HG03025 (cell line): Measurements from ENCODE around the gene JARID2.

Experiments
- ATAC-seq: cut with Tn5 transposase; IDR thresholded peaks from one replicate; pipeline ENCODE4 v1.9.1; 2021; ENCODE audit warnings: mild to moderate bottlenecking, moderate library complexity; ENCODE audit not compliant: unreplicated experiment, low FRiP score

Gene JARID2

GRCh38 chr6:15389765-15390723 lies 144.2 kb downstream of the JARID2 start:
- no peak for ATAC-seq

DNA sequence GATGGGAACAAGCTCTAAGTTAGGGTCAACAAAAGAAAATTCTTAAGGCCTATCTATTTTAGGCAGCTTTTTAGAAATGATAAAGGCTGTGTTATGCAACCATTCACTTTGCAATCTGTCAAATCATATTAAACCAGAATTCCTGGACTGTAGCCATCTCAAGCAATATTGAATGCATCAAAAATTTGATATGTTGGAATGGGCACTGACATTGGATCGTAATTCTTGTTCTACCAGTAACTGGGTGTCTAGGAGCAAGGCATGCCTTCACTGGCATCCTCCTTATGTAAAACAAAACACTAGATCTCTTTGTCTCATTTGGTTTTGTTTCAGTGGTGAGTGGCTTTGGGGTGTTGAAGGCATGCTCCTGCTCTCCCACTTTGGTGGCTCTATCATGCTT lies 145.6 kb downstream of the JARID2 start:
- ATAC-seq = no peak

DNA sequence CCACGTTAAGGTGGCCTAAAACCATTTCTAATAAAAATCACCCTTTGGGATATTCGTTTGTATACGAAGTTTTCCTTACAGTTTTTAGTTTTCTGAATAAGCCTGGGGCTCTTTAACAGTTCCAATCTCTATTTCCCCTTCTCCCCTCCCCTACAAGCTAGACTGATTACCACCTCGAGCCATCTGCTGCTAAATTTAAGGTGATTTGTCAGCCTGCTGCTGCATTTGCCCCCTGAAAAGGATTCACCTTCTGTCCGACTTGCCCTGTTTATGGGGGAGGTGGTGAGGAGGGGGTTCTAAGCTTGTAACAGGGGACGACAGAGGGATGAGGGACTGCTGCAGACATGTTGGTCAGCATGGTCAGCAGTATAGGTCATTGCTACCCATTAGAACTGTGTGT lies 146.3 kb downstream of the JARID2 start:
- ATAC-seq = no peak

DNA sequence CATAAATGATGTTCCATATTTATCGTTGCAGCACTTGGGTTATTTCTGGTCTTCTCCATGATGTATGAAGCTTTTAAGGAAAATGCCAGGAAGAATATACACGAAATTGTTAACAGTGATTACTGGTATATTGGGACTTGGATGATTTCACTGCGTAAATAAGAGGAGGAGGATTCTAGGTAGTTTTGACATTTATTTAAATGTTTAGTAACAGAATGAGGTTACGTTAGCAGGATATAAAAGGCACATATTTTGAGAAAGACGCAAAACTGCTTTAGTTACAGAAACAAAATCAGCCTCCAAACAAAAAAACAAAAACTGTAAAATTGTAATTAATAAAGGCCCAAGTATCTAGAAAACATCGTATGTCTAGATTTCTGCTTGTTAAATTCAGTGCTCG lies 147.7 kb downstream of the JARID2 start:
- ATAC-seq = no peak

- no peak for ATAC-seq
These were observed 149.2 kb downstream of the JARID2 start for GRCh38 chr6:15395087-15395486.

DNA sequence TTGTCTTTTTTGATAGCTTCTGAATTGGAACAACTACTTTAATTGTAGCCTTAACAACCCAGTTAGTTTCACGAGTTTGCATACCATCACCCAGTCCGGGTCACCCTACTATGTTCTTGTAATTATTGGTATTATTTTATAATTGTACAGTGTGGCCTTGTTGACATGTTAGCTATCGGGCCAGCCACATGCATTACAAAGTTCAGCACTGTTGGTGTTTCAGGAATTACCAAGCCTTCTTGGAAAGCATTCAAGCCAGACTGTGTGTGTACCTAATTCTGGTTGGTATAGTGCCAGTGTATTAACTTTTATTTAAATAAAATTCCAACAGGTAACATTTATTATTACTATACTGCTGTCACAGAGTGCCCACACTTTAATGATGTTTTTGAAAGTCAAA lies 150.9 kb downstream of the JARID2 start:
- ATAC-seq = no peak

DNA sequence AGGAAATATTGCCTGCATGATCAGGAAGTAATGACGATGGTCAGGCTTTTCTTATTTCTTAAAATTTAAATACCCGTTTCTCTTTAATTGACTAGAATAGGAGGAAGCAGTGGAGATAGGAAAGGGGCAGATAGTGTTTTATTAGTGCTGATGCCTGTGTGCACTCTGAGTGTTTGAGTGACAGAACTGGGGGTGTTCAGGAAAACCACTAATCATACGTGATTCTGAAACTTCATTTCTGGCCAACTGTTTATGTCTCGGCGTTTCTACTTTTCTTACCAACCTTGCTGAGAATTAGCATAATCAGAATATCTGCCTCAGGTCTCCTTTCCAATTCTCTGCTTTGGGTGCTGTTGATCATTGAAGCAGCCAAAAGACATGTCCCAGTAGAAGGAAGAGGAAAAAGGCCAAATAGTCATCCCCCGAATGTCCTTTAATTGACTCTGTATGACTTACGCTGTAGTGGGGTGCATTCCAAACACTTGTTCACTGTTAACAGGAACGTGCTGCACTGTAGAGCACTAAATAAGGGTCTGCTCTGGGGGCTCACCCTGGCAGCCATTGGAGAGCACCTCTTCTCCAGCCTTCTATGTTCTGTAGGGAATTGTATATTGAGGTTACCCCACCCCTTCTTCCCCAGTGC lies 152.9 kb downstream of the JARID2 start:
- no peak for ATAC-seq

- no peak for ATAC-seq
These were observed 154.0 kb downstream of the JARID2 start for GRCh38 chr6:15399641-15400470.

GRCh38 chr6:15400572-15401004 lies 154.7 kb downstream of the JARID2 start:
- ATAC-seq = no peak

DNA sequence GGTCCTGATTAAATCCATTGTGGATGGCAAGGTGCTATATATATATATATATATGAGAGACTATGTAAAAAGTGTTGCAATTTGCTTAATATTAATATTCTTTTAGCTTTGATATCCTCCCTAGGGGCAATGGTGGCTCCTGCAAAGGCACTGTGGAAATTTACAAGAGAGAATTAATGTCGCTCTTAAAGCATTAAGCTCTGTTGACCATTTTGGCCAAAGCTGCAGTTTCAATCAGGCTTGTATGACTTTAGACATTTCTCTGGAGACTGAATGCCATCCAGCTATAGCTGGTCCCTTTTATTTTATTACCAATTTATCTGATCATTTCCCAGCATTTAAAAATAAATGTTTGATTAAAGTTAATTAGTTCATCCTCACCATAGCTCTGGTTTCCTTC lies 155.3 kb downstream of the JARID2 start:
- no peak for ATAC-seq

DNA sequence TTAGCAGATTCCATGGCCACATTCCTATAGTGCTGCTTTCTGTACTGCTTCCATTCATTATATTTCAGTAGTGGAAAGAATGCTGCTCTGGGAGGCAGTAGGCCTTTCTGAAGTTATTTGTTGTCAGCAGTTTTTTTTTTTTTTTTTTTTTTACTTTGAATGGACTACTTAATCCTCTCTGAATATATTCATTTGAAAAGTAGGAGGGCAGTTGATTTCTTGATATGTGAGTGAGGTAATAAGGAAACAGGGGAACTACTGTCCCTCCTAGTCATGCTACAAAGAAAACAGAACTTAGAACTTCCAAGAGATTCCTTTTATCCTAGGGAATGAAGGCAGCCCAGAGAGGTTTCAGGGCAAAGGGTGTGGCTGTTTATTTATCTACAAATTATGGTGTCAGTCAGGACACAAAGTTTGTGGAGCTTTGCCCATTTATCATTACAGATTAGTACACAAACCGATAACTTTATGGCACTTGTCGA lies 155.9 kb downstream of the JARID2 start:
- no peak for ATAC-seq

- no peak for ATAC-seq
These were observed 156.7 kb downstream of the JARID2 start for GRCh38 chr6:15402406-15403045.

DNA sequence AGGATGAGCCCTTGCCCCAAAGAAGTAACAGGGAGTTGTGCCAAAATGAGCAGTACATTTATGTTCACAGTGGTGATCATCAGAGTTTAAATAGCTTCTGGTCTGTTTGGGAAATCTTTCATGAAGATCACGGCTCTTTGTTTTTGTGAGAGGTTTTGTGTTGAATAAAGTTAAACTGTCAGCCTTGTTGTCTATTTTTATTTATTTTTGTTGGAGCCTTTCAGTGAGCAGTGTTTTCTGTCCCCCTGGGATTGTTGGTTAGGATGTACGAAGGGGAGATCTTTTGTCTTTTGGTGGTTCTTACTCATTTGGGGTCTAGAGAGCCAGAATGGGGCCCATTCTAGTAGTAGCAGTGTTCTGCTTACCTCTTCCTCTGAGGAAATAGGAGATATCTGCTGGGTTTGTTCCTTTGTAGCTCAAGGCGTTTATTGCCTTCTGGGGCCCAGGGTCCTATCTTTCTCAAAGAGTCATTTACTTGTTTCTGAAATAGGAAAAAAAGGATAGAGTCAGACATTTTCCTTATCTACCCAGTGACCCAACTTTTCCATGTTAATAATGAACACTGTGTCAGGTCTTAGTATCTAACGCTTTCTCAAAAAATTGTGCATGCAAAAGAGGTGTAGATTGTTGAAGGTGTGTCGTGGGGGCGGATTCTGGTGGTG lies 157.4 kb downstream of the JARID2 start:
- no peak for ATAC-seq

DNA sequence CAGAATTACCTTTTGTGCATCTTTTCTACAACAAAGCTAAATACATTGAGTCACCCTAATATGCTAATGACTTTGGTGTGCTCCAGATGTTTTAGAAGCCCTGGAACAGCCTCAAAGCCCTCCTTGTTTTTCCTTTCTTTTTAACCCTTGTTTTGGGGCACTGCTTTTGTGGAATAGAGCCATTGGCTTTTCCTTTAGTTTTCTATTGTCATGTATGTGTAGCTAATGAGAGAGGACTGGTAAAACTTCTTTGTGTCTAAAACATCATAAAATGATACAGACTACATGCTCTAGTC lies 158.8 kb downstream of the JARID2 start:
- no peak for ATAC-seq

DNA sequence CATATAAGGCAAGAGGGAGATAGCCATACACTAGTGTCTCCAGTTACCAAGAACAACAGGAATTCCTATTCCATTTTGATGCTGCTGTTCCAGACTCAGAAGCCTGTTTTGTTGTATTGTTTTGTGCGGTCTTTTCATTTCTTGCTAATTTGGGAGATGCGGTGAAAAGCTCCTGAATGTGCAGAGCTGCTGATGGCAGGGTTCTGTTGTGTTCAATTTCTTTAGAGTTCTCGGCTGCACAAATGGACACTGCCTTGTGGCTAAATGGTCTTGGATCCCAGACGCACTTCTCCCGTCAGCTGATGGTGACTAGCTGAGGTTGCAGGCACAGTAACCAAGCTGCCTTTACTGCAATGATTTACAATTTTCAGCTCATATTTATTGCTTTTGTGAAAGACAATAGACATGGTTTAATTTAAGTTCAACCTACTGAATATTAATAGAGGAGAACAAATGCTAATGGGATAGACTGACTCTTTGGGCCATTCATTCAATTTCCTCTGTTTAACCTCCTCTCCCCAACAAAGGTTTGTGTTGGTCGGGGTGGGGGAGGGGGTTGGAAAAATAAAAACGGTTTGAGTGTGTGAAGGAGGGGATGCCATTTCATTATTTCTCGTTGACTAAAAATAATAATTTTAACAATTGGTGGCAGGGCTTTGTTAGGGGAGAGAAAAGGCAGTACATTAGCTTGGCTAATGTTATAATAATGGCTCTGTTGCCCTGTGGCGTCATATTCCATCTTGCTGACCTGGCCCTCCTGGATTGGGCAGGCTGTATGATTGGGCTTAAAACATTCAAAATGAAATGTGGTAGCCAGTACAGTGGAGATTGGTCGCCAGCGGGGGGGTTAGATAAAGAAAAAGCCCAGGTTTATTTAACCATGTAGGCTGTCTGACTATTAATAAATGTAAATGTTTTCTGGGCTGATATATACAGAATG lies 159.5 kb downstream of the JARID2 start:
- ATAC-seq = no peak

DNA sequence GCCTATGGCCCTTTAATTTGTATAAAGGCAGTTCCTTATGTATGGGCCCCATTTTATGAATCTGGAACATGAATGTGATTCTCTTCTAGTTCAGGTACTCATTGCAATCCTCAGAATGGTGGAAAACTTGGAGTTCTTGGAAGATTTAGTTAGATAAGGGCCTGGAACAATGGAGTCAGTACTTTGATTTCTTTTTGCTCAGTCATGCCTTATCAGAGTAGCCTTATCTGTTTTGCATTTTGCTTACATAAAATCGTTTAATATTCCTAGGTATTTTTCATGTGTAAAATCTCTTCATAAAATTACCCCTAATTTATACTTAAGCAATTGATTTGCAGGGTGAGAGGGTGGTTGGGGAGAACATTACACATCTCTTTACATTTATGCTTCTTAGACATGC lies 160.6 kb downstream of the JARID2 start:
- no peak for ATAC-seq

DNA sequence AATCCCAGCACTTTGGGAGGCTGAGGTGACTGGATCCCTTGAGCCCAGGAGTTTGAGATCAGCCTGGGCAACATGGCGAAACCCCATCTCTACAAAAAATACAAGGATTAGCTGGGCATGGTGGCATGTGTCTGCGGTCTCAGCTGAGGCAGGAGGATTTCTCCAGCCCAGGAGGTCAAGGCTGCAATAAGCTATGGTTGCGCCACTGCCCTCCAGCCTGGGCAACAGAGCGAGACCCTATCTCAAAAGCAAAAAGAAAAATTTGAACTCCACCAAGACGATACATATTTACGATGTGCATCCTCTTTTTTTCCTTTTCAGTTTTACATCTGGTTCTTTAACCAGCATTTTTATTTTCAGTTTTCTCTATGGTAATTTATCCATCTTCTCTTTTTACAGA lies 162.1 kb downstream of the JARID2 start:
- no peak for ATAC-seq

- no peak for ATAC-seq
These were observed 162.9 kb downstream of the JARID2 start for GRCh38 chr6:15408758-15409157.
